NCI-H2107 treated with DMSO at 0.1 percent for 48 hours (cell line): Measurements from ENCODE around the gene CCIN.

Source experiments
- DNase-seq: peaks from one replicate; lab custom pipeline; 2025; ENCODE audit not compliant: unreplicated experiment; lab: John Stamatoyannopoulos, UW

CCIN gene

DNA sequence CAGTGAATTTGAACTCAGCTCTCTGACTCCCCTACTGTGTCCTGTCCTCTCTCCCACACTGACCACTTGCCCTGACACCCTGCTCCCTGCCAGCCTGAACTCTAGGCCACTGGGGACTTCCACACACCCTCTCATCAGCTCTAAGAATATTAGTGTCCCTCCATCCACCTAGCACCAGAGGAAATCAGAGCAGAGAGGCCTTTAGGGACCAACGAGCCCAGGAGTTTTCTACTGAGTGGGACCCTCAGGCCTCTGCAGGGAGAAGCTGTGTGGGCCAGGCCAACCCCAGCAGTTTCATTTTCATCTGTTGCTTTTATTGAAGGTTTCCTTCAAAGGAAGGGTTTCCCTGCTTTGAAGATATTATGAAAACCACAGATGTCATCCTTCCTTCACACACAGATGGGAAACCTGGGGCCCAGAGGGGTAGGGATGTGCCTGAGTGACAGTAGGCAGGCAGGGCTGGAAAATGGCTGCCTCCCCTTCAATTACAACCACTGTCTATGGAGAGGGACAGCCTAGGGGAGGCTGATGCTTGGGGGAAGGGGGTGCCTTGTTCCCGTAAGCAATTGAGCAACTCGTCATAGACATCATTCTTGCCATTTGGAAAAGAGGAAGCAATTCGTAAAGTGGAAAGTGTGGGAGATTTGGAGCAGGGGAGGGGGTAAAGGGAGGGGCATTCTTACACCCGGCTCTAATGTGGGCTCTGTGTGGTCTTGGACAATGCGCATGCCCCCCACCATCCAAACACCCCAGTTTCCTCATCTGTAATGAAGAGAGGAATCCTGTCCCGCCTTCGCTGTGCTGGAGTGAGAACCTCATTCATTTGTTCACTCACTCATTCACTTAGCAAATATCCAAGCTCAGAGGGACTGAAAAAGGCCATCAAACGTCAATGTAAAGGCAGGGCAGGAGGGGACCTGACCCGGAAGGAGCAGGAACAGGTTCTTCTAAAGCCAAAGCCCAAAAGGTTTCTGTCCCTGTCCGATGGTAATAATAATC lies 28.8 kb upstream of the CCIN start:
- DNase-seq = no peak

GRCh38 chr9:36141288-36141687 lies 27.9 kb upstream of the CCIN start:
- no peak for DNase-seq

- no peak for DNase-seq
Observed at GRCh38 chr9:36141761-36142160, 27.4 kb upstream of the CCIN start.

DNA sequence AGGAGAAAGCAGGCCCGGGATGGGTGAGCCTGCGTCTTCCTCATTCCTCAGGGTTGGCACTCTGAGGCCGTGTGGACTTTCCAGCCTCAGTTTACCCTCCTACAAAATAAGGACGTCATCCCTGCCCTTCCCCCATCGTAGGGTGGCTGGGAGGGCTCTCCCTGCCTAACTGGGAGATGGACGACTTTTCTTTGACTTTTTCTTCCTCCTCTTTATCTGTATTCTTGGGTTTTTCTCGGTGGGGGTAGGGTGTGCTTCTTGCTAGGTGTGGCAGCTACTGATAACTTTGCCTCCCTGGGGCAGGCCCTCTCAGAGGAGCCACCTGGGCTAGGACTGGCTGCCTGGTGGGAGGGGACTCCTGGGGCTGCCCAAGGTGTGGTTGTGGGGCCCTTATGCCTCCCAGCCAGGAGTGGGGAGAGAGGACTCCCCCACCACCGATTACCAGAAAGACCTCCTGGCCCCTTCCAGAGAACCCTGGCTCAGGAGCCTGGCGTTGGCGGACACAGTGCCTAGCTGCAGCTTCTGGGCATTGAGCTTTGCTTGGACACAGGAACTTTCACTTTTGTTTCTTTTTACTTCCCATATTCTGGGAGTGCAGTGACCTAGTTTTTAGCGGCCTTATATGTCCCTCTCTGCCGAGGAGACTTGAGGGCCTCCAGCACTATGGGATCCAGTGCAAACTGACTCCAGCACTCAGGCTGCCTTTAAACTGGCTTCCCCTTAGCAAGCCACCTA lies 26.5 kb upstream of the CCIN start:
- no peak for DNase-seq

GRCh38 chr9:36143245-36143641 lies 25.9 kb upstream of the CCIN start:
- DNase-seq = no peak

DNA sequence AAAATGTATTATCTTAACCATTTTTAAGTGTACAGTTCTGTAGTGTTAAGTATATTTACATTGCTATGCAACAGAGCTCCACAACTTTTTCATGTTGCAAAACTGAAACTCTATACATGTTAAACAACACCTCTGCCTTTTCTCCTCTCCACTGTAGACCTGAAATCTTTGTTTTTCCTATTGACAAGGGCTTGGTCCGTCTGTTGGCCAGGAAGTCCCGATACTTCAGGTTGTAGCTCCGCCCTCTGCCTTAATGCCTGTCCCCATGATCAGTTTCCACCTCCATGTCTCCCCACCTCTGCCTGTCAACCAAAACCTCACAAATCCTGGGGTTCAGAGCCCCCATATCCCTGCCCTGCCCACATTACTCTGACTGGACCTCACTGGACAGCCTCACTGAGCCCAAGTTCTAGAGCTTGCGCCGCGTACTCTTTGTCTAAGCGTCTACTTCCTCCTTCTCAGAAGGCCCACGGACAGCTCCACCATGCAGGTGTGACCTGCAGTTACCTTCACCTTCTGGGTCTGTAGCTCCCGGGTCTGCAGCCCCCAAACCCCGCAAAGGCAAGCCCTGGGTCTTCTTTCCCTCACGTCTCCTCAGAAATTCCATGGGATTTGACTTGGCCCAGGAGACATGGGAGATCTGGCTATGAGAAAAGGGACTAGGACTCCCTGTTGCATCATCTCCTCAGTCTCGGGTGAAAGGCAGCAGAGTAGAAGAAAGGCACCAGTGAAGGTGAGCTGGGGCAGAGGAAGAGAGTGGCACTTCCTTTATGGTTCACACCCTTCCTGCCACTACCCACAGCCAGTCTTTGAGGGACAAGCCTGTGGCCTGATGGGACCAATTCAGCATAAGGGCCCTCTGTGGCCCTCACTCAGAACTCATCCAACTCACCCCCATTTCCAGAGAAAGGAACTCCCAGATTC lies 24.6 kb upstream of the CCIN start:
- DNase-seq = no peak

DNA sequence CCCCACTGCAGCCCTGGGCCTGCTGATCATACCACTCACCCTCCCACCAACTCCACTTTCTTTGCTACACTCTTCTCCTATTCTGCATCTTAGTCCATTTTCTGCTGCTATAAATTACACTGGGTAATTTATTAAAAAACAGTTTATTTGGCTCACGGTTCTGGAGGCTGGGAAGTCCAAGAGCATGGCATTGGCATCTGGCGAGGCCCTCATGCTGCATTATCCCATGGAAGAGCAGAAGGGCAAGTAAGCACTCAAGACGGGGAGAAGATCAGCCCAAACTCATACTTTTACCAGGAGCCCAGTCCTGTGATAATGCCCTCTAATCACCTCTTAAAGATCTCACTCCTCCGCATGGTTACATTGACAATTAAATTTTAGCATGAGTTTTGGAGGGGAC lies 23.2 kb upstream of the CCIN start:
- no peak for DNase-seq

DNA sequence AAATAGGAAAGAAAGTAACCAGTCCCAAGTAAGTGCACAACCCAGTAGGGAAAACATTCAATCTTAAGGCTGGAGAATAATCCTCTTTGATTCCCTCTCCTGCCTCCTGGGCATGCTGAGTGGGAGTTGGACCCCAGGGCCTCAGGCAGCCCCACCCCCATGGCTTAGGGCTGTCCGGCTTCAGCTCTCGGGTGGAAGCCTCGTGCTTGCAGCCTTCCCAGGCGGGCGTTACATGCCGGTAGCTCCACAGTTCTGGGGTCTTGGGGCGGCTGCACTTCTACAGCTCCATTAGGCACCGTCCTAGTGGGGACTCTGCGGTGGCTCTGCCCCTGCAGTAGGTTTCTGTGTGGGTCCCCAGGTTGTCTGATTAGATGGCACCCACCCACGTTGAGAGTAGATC lies 22.5 kb upstream of the CCIN start:
- no peak for DNase-seq

DNA sequence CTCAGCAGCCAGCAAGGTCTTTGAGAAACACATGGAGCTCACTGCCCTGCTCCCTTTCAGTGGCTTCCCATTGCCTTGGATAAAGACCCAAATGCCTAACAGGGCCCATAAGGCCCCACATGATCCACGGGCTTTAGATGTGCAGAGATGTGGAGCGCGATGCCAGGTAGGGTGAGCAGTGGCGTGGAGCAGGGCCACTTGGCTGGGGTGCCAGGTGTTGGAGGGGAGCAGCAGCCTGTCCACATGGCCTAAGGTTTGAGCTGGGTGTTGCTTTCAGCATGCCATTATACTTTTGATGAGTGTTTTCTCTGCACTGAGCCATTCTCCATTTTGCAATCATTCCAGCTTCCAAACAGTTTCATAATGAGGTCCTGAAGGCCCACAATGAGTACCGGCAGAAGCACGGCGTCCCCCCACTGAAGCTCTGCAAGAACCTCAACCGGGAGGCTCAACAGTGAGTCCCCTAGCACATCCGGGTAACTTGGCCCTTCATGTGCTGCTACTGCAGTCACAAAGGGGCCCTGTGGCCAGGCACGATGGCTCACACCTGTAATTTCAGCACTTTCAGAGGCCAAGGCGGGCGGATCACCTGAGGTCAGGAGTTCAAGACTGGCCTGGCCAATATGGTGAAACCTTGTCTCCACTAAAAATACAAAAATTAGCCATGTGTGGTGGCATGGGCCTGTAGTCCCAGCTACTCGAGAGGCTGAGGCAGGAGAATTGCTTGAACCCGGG lies 21.6 kb upstream of the CCIN start:
- DNase-seq = no peak

- DNase-seq = no peak
Observed at GRCh38 chr9:36148311-36149051, 20.7 kb upstream of the CCIN start.

GRCh38 chr9:36149197-36149596 lies 20.0 kb upstream of the CCIN start:
- DNase-seq = no peak

DNA sequence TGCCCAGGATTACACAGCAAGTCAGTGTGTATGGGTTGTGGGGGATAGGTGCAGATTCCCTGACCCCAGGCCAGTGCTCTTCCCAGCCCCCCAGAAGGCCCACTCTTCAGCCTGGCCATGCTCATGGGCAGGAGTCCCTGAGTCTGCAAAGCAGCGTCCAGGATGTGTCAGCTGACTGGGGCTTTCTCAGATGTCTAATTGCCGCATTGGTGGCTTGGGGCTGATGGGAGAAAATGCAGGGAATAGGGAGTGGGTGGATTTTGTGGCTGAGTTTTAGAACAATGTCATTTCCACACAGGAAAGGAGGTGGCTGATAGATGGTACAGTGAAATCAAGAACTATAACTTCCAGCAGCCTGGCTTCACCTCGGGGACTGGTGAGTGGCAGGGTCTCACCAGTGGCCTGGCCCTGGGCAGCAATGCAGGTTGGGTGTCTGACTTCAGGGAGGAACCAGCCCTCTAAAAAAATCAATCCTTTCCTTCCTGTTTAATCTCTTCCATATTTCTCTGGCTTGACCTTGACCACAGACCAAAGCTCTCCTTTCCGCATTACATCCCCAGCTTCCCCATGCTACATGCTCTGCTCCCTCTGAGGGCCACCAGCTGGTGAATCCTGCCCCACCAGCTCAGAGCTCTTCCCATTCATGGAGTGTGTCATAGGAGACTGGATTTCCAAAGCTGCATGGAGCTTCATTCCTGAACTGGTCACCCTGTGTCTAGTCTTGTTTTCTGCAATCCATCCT lies 18.4 kb upstream of the CCIN start:
- no peak for DNase-seq

GRCh38 chr9:36151316-36152210 lies 17.6 kb upstream of the CCIN start:
- no peak for DNase-seq

GRCh38 chr9:36152741-36153438 lies 16.3 kb upstream of the CCIN start:
- no peak for DNase-seq

DNA sequence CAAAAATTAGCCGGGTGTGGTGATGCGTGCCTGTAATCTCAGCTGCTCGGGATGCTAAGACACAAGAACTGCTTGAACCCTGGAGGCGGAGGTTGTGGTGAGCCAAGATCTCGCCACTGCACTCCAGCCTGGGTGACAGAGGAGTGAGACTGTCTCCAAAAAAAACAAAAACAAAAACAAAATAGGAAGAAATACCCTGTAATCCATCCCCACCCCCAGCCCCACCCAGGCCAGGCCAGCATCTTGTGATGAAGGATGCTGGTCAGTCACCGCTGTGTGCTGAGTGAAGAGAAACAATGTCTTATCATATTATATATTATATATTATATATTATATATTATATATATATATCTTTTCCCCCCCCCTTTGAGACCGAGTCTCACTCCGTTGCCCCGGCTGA lies 15.4 kb upstream of the CCIN start:
- no peak for DNase-seq

DNA sequence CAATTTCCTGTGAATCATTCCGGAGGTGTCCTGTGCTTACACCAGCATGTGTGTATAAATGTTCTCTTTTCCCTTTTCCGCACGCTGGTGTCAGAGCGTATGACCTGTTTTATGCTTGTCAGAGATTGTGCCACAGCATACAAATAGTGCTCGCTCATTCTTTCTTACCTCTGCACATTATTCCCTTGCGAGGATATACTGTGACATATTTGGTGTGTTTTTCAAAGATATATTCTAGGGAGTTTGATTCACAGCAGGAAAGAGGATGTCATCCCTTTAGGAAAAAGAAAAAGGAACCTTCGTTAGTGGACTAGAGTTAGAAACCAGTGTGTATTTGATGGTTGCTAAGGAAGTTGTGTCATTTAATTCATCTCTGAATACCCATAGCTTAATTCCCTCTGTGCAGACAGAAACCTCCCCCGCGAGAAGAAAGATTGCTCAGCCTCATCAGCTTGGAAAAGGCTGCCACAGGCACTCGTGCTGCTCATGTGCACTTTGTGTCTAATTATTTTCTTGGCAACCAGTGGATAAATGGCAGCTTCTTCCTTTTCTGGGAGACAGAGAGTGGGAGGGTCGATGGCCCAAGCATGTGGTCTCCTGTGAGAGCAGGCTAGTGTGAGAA lies 14.7 kb upstream of the CCIN start:
- no peak for DNase-seq

DNA sequence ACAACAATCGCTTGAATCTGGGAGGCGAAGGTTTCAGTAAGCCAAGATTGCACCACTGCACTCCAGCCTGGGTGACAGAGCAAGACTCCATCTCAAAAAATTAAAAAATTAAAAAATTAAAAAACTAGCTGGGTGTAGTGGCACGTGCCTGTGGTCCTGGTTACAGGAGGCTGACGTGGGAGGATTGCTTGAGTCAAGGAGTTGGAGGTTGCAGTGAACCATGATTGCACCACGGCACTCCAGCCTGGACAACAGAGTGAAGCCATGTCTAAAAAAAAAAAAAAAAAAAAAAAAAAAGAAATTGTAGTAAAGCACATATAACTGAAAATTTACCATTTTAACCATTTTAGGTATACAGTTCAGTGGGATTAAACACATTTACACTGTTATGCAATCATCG lies 13.1 kb upstream of the CCIN start:
- DNase-seq = no peak
